K562 (cell line): Measurements from ENCODE around the gene COX20. TPM values are rescaled to one million over a fixed set of nuclear protein-coding genes. Genes with fewer than 3 reads are reported as not detected.

Experiments used
- BRF1 ChIP-seq: IDR thresholded peaks from 3 replicates; pipeline ENCODE4 v1.6.1; 2011; ENCODE audit warnings: borderline replicate concordance, mild to moderate bottlenecking; ENCODE audit not compliant: insufficient read length; ENCODE audit errors: extremely low read depth
- FOS ChIP-seq: IDR thresholded peaks from 3 replicates; pipeline ENCODE4 v1.6.1; 2011; ENCODE audit not compliant: insufficient read length; ENCODE audit errors: extremely low read depth
- FOXK1 ChIP-seq: sonication (generic); formaldehyde crosslinking; IDR thresholded peaks from 2 replicates; pipeline ENCODE4 v1.8.0; 2022; ENCODE audit warnings: missing genetic modification reagents, mild to moderate bottlenecking, borderline replicate concordance
- FOXO4 ChIP-seq: fragments of 450-650 bp; formaldehyde crosslinking; IDR thresholded peaks from 2 replicates; pipeline ENCODE4 v1.4.0; 2020; ENCODE audit warnings: mild to moderate bottlenecking, moderate library complexity
- GABPB2 ChIP-seq: fragments of 250-450 bp; sonication (Bioruptor Pico); conservative IDR thresholded peaks from 2 replicates; pipeline ENCODE4 v1.5.1; 2021; ENCODE audit warnings: mild to moderate bottlenecking
- GTF2B ChIP-seq: IDR thresholded peaks from 2 replicates; pipeline ENCODE4 v1.6.1; 2011; ENCODE audit not compliant: insufficient read length; ENCODE audit errors: extremely low read depth
- HDAC2 ChIP-seq: fragments of 450-650 bp; IDR thresholded peaks from 2 replicates; pipeline ENCODE4 v1.6.1; 2016; ENCODE audit warnings: mild to moderate bottlenecking
- HNRNPH1 ChIP-seq: fragments of 200-400 bp; formaldehyde crosslinking; optimal IDR thresholded peaks from 2 replicates; pipeline ENCODE3; 2017; ENCODE audit warnings: low read depth, mild to moderate bottlenecking, low read length, moderate library complexity
- KDM2B ChIP-seq: fragments of 250-450 bp; sonication (Bioruptor Pico); IDR thresholded peaks from 2 replicates; pipeline ENCODE4 v1.8.0; 2021; ENCODE audit warnings: mild to moderate bottlenecking, moderate library complexity
- L3MBTL2 ChIP-seq: fragments of 450-650 bp; IDR thresholded peaks from 2 replicates; pipeline ENCODE4 v1.6.1; 2016; ENCODE audit warnings: mild to moderate bottlenecking, moderate library complexity
- MAFF ChIP-seq: IDR thresholded peaks from 2 replicates; pipeline ENCODE4 v1.6.1; 2012; ENCODE audit warnings: low read length, improper control_type of control experiment
- MAX ChIP-seq: sonication (generic); formaldehyde crosslinking; IDR thresholded peaks from 2 replicates; pipeline ENCODE4 v1.9.0; 2022; ENCODE audit warnings: mild to moderate bottlenecking, missing genetic modification reagents
- MTA2 ChIP-seq: fragments of 450-650 bp; IDR thresholded peaks from 2 replicates; pipeline ENCODE4 v1.6.1; 2016; ENCODE audit warnings: low read depth
- NFIX ChIP-seq: fragments of 250-450 bp; sonication (Bioruptor Pico); IDR thresholded peaks from 2 replicates; pipeline ENCODE4 v1.4.0; 2020; ENCODE audit warnings: low read depth, mild to moderate bottlenecking, moderate library complexity
- PCBP2 ChIP-seq: fragments of 200-400 bp; formaldehyde crosslinking; IDR thresholded peaks from 2 replicates; pipeline ENCODE4 v1.6.1; 2018; ENCODE audit warnings: low read length, low read depth, mild to moderate bottlenecking, moderate library complexity; ENCODE audit not compliant: poor library complexity, severe bottlenecking
- PHB ChIP-seq: fragments of 250-450 bp; sonication (Bioruptor Pico); IDR thresholded peaks from 2 replicates; pipeline ENCODE4 v1.5.0; 2021
- RB1 ChIP-seq: fragments of 450-650 bp; IDR thresholded peaks from 2 replicates; pipeline ENCODE4 v1.6.1; 2017; ENCODE audit warnings: low read depth, mild to moderate bottlenecking
- SMAD1 ChIP-seq: fragments of 150-350 bp; IDR thresholded peaks from 2 replicates; pipeline ENCODE4 v1.6.1; 2014; ENCODE audit warnings: low read length, low read depth; ENCODE audit not compliant: partially characterized antibody
- SP2 ChIP-seq: IDR thresholded peaks from 2 replicates; pipeline ENCODE4 v1.6.1; 2011; ENCODE audit warnings: mild to moderate bottlenecking, low read depth, low read length, moderate library complexity; ENCODE audit not compliant: poor library complexity, severe bottlenecking; ENCODE audit errors: extremely low read depth
- TAF7 ChIP-seq: fragments of 450-650 bp; IDR thresholded peaks from 2 replicates; pipeline ENCODE4 v1.6.1; 2016; ENCODE audit warnings: missing genetic modification characterization, missing compliant biosample characterization
- TSC22D4 ChIP-seq: fragments of 450-650 bp; IDR thresholded peaks from 2 replicates; pipeline ENCODE4 v1.6.1; 2016; ENCODE audit warnings: missing genetic modification characterization, missing biosample characterization, control low read depth
- USF1 ChIP-seq: sonication (generic); formaldehyde crosslinking; IDR thresholded peaks from 2 replicates; pipeline ENCODE4 v1.9.0; 2022; ENCODE audit warnings: mild to moderate bottlenecking, missing genetic modification reagents
- XRCC4 ChIP-seq: IDR thresholded peaks from one replicate; pipeline ENCODE4 v1.6.1; 2011; ENCODE audit not compliant: insufficient read depth, insufficient read length; ENCODE audit errors: extremely low read depth
- ZNF134 ChIP-seq: fragments of 250-450 bp; sonication (Bioruptor Pico); conservative IDR thresholded peaks from 2 replicates; pipeline ENCODE4 v1.4.0; 2020
- ZNF239 ChIP-seq: fragments of 250-450 bp; sonication (Bioruptor Pico); IDR thresholded peaks from 2 replicates; pipeline ENCODE4 v1.4.0; 2020; ENCODE audit warnings: mild to moderate bottlenecking
- ZNF408 ChIP-seq: fragments of 250-450 bp; sonication (Bioruptor Pico); IDR thresholded peaks from 2 replicates; pipeline ENCODE4 v1.4.0; 2020; ENCODE audit warnings: low read depth, mild to moderate bottlenecking, moderate library complexity
- polyA plus RNA-seq, 8 experiments: library from polyadenylated mRNA; depleted of rRNA in 4 of 8; stranded (reverse) in 5 of 8; unstranded in 3 of 8; fragments of >200 nt; fragmentation: Nextera tagmentation in 2 of 8; fragmentation: Illumina TruSeq in 1 of 8; extraction: Ambion mirVana in 2 of 8; extraction: Trizol in 1 of 8; gene quantifications; 2 replicates each; pipeline versions ENCODE4 v1.2.1 to v1.2.3, GENCODE V29; 2011 to 2014; ENCODE audit warnings: inconsistent platforms in 1 of 8, missing spikeins in 1 of 8
- total RNA-seq, 7 experiments: library from RNA; depleted of rRNA in 6 of 7; stranded (reverse); fragments of >200 nt in 6 of 7; fragmentation: Illumina TruSeq in 2 of 7; extraction: Trizol in 2 of 7; gene quantifications; 2 replicates each; pipeline versions ENCODE4 v1.2.1 to v1.2.3, GENCODE V29; 2011 to 2021; ENCODE audit warnings: low replicate concordance in 1 of 7

COX20 gene
- total and polyA plus RNA-seq, 9 of the 15 experiments (the other 6 are each of a cell fraction or from before 2014, with no cell fraction given), result 41.5 to 192 (median 84.3) TPM

GRCh38 chr1:244862699-244863490 is 27.4 kb downstream of the COX20 start (continued):
- TF ChIP-seq GABPB2 (CRISPR knock-in tag) (no peak), RB1 (peak; percentile 98), SP2 (no peak), GTF2B (no peak), HDAC2 (peak; percentile 85; the same call in 1 of the 2 replicates), PHB (no peak), NFIX (CRISPR knock-in tag) (no peak), L3MBTL2 (peak; percentile 92), MAFF (no peak), SMAD1 (peak; percentile 63), FOXO4 (CRISPR knock-in tag) (no peak), HNRNPH1 (peak; percentile 65), BRF1 (no peak), TSC22D4 (tag) (no peak), TAF7 (tag) (peak; percentile 33; the same call in 1 of the 2 replicates), XRCC4 (no peak), PCBP2 (peak; percentile 74), KDM2B (CRISPR knock-in tag) (no peak), MAX (CRISPR knock-in tag) (peak; percentile 84), MTA2 (no peak), FOXK1 (CRISPR knock-in tag) (no peak), ZNF408 (CRISPR knock-in tag) (no peak), ZNF239 (CRISPR knock-in tag) (no peak), USF1 (CRISPR knock-in tag) (no peak), ZNF134 (no peak), FOS (no peak)
